ENCODE measurements around the gene KATNAL2. TPM values are rescaled to one million over a fixed set of nuclear protein-coding genes. Genes with fewer than 3 reads are reported as not detected.
A peak's percentile ranks its signal among the peaks of the same experiment; 100 is the strongest.

KATNAL2 gene
- total and polyA plus RNA-seq, 7 experiments from 2014 or later = 1.1 to 2.8 (median 1.7) TPM; not detected in 2

- intact Hi-C loops (cut with micrococcal nuclease) = loop anchor here (1.0 to 10.0 kb wide), 12 partner anchors 29 to 1013 kb away; partner anchors contain the start of genes IER3IP1 (in 2 of the 2), HAUS1 (in 1 of the 2), HDHD2 (in 1 of the 2) and SMAD2 (in 1 of the 2)
- peak overlapping the region; percentile 24 to 94 (median 85) for H3K27ac Mint-ChIP-seq
- ATAC-seq = peak; percentile 17
- H3K36me3 Mint-ChIP-seq = no peaks in the 10 kb centered on the region
- peak overlapping the region; percentile 80 to 97 (median 90) for H3K4me3 Mint-ChIP-seq
- DNase-seq = peak in 1 of 9 donors; percentile 28
- ChIA-PET CTCF (interaction anchor here (0.6 to 1.2 kb wide), 2 partner anchors 259 to 1063 kb away, joined by 4 to 5 read pairs; no protein-coding TSS in a partner anchor), POLR2A (interaction anchor here (0.9 to 1.3 kb wide), 5 partner anchors 13 to 233 kb away, joined by 3 to 4 read pairs (median 3); partner anchors contain the start of gene HDHD2)
- Histone ChIP-seq H3K4me1 (ENCODE audit: control insufficient read depth in 2 of 2, insufficient read depth in 2 of 2, low read length in 2 of 2) (peaks cover 12 to 26% of the 10 kb centered on the region in 2 donors), H3K27ac (ENCODE audit: low read depth, low read length) (peak overlapping the region; percentile 75), H3K9me3 (ENCODE audit: control insufficient read depth in 2 of 3, low read length in 3 of 3) (no peaks in the 10 kb centered on the region), H3K27me3 (ENCODE audit: control insufficient read depth in 2 of 2, insufficient read depth in 2 of 2, low read length in 2 of 2) (no peaks in the 10 kb centered on the region), H3K4me3 (ENCODE audit: low read length) (peak overlapping the region; percentile 52), H3K36me3 (ENCODE audit: control insufficient read depth in 2 of 3, insufficient read depth in 3 of 3, low read length in 3 of 3) (no peaks in the 10 kb centered on the region)
- H3K9me3 Mint-ChIP-seq = no peaks in the 10 kb centered on the region
- H3K4me1 Mint-ChIP-seq = peaks cover 36 to 50% (median 48%) of the 10 kb centered on the region in 7 donors
- H3K27me3 Mint-ChIP-seq = peaks cover 0 to 7% (median 0%) of the 10 kb centered on the region in 5 donors
These were observed 600 bp downstream of the KATNAL2 start for GRCh38 chr18:46917803-46918600.

GRCh38 chr18:46920067-46920466 lies 2.7 kb downstream of the KATNAL2 start:
- Histone ChIP-seq H3K36me3 (ENCODE audit: control insufficient read depth in 2 of 3, insufficient read depth in 3 of 3, low read length in 3 of 3) (no peaks in the 10 kb centered on the region), H3K9me3 (ENCODE audit: control insufficient read depth in 2 of 3, low read length in 3 of 3) (no peaks in the 10 kb centered on the region), H3K27ac (ENCODE audit: low read depth, low read length) (no peak overlapping the region), H3K4me1 (ENCODE audit: control insufficient read depth in 2 of 2, insufficient read depth in 2 of 2, low read length in 2 of 2) (peaks cover 12 to 21% of the 10 kb centered on the region in 2 donors), H3K4me3 (ENCODE audit: low read length) (no peak overlapping the region), H3K27me3 (ENCODE audit: control insufficient read depth in 2 of 2, insufficient read depth in 2 of 2, low read length in 2 of 2) (no peaks in the 10 kb centered on the region)
- Mint-ChIP-seq H3K9me3 (peaks cover 0 to 9% (median 0%) of the 10 kb centered on the region in 11 donors), H3K4me1 (peaks cover 21 to 31% (median 27%) of the 10 kb centered on the region in 7 donors), H3K4me3 (no peak overlapping the region), H3K36me3 (no peaks in the 10 kb centered on the region), H3K27me3 (peaks cover 0 to 10% (median 0%) of the 10 kb centered on the region in 5 donors), H3K27ac (peak overlapping the region in 1 of 9 donors; percentile 10)
- ATAC-seq = no peak
- ChIA-PET CTCF (interaction anchor here (0.7 kb wide), 1 partner anchor 155 kb away, joined by 6 read pairs; no protein-coding TSS in a partner anchor), POLR2A (no interaction called here)
- DNase-seq = no peak
- intact Hi-C loops (cut with micrococcal nuclease) = no loop called here

- Histone ChIP-seq H3K9me3 (ENCODE audit: control insufficient read depth in 2 of 3, low read length in 3 of 3) (no peaks in the 10 kb centered on the region), H3K4me1 (ENCODE audit: control insufficient read depth in 2 of 2, insufficient read depth in 2 of 2, low read length in 2 of 2) (peaks cover 11 to 15% of the 10 kb centered on the region in 2 donors), H3K36me3 (ENCODE audit: control insufficient read depth in 2 of 3, insufficient read depth in 3 of 3, low read length in 3 of 3) (no peaks in the 10 kb centered on the region), H3K4me3 (ENCODE audit: low read length) (no peak overlapping the region), H3K27me3 (ENCODE audit: control insufficient read depth in 2 of 2, insufficient read depth in 2 of 2, low read length in 2 of 2) (no peaks in the 10 kb centered on the region), H3K27ac (ENCODE audit: low read depth, low read length) (no peak overlapping the region)
- CTCF ChIA-PET = no interaction called here
- no peak overlapping the region for H3K4me3 Mint-ChIP-seq
- no peak for ATAC-seq
- intact Hi-C loops (cut with micrococcal nuclease) = no loop called here
- H3K27me3 Mint-ChIP-seq = peaks cover 0 to 10% (median 0%) of the 10 kb centered on the region in 5 donors
- H3K9me3 Mint-ChIP-seq = peaks cover 0 to 9% (median 0%) of the 10 kb centered on the region in 11 donors
- H3K36me3 Mint-ChIP-seq = no peaks in the 10 kb centered on the region
- DNase-seq = no peak
- H3K27ac Mint-ChIP-seq = no peak overlapping the region
- H3K4me1 Mint-ChIP-seq = peaks cover 16 to 25% (median 21%) of the 10 kb centered on the region in 7 donors
- POLR2A ChIA-PET = no interaction called here
These were observed 3.3 kb downstream of the KATNAL2 start for GRCh38 chr18:46920653-46921052.

DNA sequence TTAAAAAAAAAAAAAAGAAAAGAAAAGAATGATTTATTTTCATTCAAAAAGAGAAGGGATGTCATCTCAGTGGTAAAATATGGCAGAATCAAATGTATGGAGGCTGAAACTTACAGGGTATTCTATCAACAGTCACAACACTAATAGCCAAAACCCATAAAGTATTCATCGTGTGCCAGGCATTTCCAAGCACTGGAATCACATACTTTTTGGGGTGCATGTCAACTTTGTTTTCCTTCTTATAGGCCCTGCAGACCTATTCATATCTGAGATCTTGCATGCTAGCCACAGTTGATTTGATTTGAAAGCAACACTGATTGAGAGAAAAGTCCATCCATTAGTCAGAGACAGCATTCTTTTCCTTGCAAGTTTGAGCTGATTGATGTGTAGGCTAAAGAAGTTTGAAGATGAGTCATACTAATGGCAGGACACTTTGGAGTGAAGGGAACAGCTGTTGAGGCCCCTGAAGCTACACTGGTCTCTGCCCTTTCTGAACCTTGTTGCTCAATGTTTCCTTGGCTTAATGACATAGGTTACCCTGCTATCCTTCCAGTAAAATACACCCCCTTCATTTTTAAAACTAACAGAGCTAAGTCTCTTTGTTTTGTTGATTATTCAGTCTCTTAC lies 22.0 kb downstream of the KATNAL2 start:
- CTCF ChIA-PET = interaction anchor here (0.7 kb wide), 1 partner anchor 611 kb away, joined by 3 read pairs; no protein-coding TSS in a partner anchor

GRCh38 chr18:46939998-46940571 lies 22.7 kb downstream of the KATNAL2 start:
- DNase-seq = no peak
- Histone ChIP-seq H3K36me3 (ENCODE audit: control insufficient read depth in 2 of 3, insufficient read depth in 3 of 3, low read length in 3 of 3) (no peaks in the 10 kb centered on the region), H3K9me3 (ENCODE audit: control insufficient read depth in 2 of 3, low read length in 3 of 3) (no peaks in the 10 kb centered on the region), H3K27ac (ENCODE audit: low read depth, low read length) (no peak overlapping the region), H3K4me3 (ENCODE audit: low read length) (no peak overlapping the region), H3K27me3 (ENCODE audit: control insufficient read depth in 2 of 2, insufficient read depth in 2 of 2, low read length in 2 of 2) (no peaks in the 10 kb centered on the region), H3K4me1 (ENCODE audit: control insufficient read depth in 2 of 2, insufficient read depth in 2 of 2, low read length in 2 of 2) (no peaks in the 10 kb centered on the region)
- Mint-ChIP-seq H3K9me3 (no peaks in the 10 kb centered on the region), H3K4me3 (no peak overlapping the region), H3K27me3 (peaks cover 0 to 11% (median 4%) of the 10 kb centered on the region in 5 donors), H3K36me3 (no peaks in the 10 kb centered on the region), H3K27ac (no peak overlapping the region), H3K4me1 (no peaks in the 10 kb centered on the region)
- intact Hi-C loops (cut with micrococcal nuclease) = no loop called here
- CTCF ChIA-PET = interaction anchor here (0.7 kb wide), 1 partner anchor 612 kb away, joined by 3 read pairs; no protein-coding TSS in a partner anchor
- no peak for ATAC-seq
- POLR2A ChIA-PET = no interaction called here

More for the DNA sequence above, 22.0 kb downstream of the KATNAL2 start:
- H3K27me3 Mint-ChIP-seq = peaks cover 0 to 10% (median 4%) of the 10 kb centered on the region in 5 donors
- DNase-seq (no peak), ATAC-seq (no peak)
- no peaks in the 10 kb centered on the region for H3K36me3 ChIP-seq (ENCODE audit: control insufficient read depth in 2 of 3, insufficient read depth in 3 of 3, low read length in 3 of 3)
- no peaks in the 10 kb centered on the region for H3K36me3 Mint-ChIP-seq
- POLR2A ChIA-PET = no interaction called here
- no peak overlapping the region for H3K4me3 ChIP-seq (ENCODE audit: low read length)
- H3K27ac Mint-ChIP-seq = no peak overlapping the region
- H3K4me1 ChIP-seq (ENCODE audit: control insufficient read depth in 2 of 2, insufficient read depth in 2 of 2, low read length in 2 of 2) = no peaks in the 10 kb centered on the region
- no peaks in the 10 kb centered on the region for H3K9me3 ChIP-seq (ENCODE audit: control insufficient read depth in 2 of 3, low read length in 3 of 3)
- H3K9me3 Mint-ChIP-seq = no peaks in the 10 kb centered on the region
- intact Hi-C loops (cut with micrococcal nuclease) = no loop called here
- H3K27ac ChIP-seq (ENCODE audit: low read depth, low read length) = no peak overlapping the region
- no peaks in the 10 kb centered on the region for H3K27me3 ChIP-seq (ENCODE audit: control insufficient read depth in 2 of 2, insufficient read depth in 2 of 2, low read length in 2 of 2)
- no peaks in the 10 kb centered on the region for H3K4me1 Mint-ChIP-seq
- no peak overlapping the region for H3K4me3 Mint-ChIP-seq

DNA sequence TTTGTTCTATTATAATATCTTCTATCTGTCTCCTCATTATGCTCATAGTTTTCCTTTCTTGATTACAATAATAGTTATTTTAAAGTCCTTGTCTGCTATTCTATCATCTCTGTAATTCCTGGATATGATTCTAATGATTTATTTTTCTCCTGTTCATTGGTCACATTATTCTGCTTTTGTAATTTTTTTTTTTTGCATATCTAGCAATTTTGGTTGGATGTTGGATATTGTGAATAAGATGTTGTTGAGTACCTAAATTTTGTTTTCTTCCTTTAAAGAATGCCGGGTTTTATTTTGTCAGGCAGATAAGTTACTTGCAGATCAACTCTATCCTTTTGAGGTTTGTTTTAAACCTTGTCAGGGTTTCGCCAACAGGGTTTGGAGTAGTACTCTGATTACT lies 25.2 kb downstream of the KATNAL2 start:
- ATAC-seq (no peak), DNase-seq (no peak)
- Histone ChIP-seq H3K9me3 (ENCODE audit: control insufficient read depth in 2 of 3, low read length in 3 of 3) (no peaks in the 10 kb centered on the region), H3K27me3 (ENCODE audit: control insufficient read depth in 2 of 2, insufficient read depth in 2 of 2, low read length in 2 of 2) (no peaks in the 10 kb centered on the region), H3K4me1 (ENCODE audit: control insufficient read depth in 2 of 2, insufficient read depth in 2 of 2, low read length in 2 of 2) (no peaks in the 10 kb centered on the region), H3K27ac (ENCODE audit: low read depth, low read length) (no peak overlapping the region), H3K4me3 (ENCODE audit: low read length) (no peak overlapping the region), H3K36me3 (ENCODE audit: control insufficient read depth in 2 of 3, insufficient read depth in 3 of 3, low read length in 3 of 3) (no peaks in the 10 kb centered on the region)
- peaks cover 0 to 12% (median 7%) of the 10 kb centered on the region in 5 donors for H3K27me3 Mint-ChIP-seq
- H3K4me1 Mint-ChIP-seq = no peaks in the 10 kb centered on the region
- H3K4me3 Mint-ChIP-seq = no peak overlapping the region
- no peaks in the 10 kb centered on the region for H3K9me3 Mint-ChIP-seq
- ChIA-PET CTCF (no interaction called here), POLR2A (no interaction called here)
- intact Hi-C loops (cut with micrococcal nuclease) = no loop called here
- H3K27ac Mint-ChIP-seq = no peak overlapping the region
- no peaks in the 10 kb centered on the region for H3K36me3 Mint-ChIP-seq
